Activated T-helper 1 cell treated with anti-CD3 and anti-CD28 coated beads, Interleukin-2, amount 50 U/mL, for 16 hours (primary cell): ENCODE measurements around the gene PRM2.

ENCODE experiments used
- DNase-seq, 2 donors: peaks; one replicate each; pipeline ENCODE4 v3.0.0-alpha.2; 2020; ENCODE audit warnings: low read depth in 1 of 2, low spot score in 1 of 2

PRM2 gene, protein sequence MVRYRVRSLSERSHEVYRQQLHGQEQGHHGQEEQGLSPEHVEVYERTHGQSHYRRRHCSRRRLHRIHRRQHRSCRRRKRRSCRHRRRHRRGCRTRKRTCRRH

DNA sequence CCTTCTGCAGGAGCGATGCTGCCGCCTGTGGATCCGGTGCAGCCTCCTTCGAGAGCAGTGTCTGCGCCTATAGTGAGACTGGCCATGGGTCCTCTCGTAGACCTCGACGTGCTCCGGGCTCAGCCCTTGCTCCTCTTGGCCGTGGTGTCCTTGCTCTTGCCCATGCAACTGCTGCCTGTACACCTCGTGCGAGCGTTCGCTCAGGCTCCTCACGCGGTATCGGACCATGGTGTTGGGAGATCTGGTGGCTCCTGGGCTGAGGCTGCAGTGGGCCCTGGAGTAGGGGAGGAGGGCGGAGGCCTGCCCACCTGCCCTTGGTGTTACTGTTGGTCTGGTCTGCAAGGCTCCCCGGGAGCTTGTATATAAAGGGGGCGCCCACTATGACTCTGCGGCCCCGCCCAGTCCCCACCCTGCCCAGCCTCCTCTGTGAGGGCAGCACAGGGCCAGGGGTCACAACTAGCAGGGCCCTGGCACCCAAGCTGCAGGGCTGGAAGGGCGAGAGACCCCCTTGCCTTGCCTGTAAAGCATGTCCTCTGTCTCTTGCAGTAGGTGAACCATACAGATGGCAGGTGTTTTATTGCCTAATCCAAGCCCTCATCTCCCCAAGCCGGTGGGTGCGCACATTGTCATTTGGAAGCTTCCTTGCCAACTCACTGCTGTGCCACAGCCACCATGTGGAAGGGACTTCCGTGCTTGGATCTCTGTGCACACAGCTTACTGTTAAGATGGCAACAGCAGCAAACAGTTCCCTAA, at the start of gene PRM2:
Gene PRM2 (minus strand): TSS at position 338 of the 753 bp plus-strand sequence. CDS start 110 bp downstream, at position 228.
- no peak for DNase-seq

DNA sequence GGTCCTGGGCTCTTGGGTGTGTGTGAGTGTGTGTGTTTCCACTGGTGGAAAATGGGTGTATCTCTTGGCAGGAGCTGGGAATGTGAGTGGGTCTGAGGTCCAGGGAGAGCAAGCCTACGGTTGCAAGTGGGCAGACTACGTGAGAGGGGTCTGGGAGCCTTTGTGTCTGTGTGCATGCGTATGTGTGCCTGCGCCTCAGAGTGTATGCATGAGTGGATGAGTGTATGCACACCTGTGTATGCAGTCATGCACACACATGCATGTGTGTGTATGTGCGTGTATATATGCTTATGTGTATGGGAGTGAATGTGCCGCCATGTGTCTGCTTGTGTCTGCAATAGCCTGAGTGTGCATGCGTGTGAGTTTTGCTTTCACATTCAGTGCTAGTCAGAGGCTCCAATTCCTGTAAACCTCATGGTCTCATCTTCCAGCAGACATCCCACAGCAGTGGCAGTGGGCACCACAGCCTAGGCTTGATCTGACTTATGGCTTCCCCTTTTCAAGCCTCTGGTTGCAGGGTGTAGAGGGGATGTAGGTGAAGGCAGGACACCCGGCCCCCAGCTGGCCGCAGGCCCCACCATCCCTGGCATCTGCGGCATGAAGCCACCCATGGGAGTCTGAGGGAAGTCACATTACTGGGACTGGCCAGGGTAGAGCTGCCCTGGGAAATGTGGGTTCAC, 49.3 kb upstream of the PRM2 start:
- no peak for DNase-seq

DNA sequence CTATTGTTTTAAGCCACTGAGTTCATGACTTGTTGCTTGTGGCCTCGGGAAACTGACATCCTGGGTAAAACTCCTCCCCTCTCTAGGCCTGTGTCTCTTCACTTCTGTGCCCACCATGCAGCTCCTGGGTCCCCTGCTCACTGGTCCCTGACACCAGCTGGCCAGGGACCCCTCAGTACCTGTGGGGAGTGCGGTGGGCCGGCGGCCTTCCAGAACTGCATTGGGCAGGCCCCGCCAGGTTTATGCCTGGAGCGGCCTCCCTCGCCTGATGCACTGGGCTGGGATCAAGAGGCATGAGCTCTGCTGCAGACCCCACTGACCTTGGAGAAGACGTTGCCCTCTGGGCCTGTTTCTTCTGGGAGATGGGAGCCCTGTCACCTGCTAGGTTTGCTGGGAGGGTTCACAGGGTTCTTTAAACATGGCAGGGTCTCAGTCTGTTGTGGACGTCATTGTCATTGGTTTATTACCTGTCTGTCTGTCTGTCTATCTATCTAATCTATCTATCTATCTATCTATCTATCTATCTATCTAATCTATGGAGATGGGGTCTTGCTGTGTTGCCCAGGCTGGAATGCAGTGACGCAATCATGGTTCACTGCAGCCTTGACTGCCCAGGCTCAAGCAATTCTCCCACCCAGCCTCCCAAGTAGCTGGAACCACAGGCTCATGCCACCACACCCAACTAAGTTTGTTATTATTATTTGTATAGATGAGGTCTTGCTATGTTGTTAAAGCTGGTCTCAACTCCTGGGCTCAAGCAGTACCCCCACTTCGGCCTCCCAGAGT, 47.5 kb upstream of the PRM2 start:
- DNase-seq, result no peak

DNA sequence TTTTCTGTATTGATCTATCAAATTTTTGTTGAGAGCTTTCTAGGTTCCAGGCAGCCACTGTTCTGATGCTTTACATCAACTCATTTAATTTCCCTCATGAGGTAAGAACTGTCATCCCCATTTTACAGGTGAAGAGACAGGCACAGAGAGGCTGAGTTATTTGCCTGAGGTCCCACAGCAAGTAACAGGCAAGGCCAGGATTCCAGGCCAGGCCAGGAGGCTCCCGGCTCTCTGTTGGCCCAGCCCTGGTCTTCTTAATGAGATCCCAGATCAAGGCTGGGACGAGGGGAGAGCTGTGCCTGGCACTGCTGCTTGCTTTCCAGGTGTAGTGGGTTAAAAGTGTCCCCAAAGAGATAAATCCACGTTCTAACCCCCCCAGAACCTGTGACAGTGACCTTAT, 46.5 kb upstream of the PRM2 start:
- DNase-seq, result no peak

DNA sequence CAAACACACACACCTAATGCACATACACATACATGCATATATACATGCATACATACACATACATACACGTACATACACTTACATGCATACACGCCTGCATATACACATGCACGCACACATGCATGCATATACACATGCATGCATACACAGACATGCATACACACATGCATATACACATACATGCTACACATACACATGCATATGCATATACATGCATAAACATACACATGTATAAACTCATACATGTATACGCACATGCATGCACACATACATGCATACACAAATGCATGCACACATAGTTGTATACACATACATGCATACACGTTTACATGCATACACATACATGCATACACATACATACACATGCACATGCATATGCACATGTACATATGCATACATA, 45.4 kb upstream of the PRM2 start:
- DNase-seq, result no peak

DNA sequence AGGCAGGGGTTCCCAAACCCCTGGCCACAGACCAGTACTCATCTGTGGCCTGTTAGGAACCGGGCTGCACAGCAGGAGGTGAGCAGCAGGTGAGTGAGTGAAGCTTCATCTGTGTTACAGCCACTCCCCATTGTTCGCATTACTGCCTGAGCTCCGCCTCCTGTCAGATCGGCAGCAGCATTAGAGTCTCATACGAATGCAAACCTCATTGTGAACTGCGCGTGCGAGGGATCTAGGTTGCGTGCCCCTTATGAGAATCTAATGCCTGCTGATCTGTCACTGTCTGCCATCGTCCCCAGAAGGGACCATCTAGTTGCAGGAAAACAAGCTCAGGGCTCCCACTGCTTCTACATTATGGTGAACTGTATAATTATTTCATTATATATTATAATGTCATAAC, 43.9 kb upstream of the PRM2 start:
- no peak for DNase-seq

DNA sequence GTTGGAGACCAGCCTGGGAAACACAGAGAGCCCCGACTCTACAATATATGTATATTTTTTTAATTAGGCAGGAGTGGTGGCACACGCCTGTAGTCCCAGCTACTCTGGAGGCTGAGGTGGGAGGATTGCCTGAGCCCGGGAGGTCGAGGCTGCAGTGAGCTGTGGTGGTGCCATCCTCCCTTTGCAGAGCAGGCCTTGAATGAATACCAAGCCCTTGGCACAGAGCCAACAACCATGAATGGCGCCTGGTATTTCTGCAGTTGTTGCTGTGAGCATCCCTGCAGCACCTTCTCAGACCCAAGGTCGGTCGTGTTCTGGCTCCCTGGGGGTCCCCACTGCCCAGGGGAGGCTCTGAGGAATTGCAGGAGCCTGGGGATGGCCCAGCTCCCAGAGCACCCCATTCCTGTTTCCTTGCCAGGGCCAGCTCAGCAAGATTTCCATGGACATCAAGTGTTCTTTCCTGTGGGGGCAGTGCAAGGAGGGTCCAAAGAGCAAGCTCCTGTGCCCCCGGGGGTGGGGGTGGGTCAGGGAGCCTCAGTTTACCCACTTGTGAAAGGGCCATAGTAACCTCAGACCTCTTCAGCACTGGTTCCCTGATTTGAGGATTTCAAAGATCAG, 43.4 kb upstream of the PRM2 start:
- no peak for DNase-seq

DNA sequence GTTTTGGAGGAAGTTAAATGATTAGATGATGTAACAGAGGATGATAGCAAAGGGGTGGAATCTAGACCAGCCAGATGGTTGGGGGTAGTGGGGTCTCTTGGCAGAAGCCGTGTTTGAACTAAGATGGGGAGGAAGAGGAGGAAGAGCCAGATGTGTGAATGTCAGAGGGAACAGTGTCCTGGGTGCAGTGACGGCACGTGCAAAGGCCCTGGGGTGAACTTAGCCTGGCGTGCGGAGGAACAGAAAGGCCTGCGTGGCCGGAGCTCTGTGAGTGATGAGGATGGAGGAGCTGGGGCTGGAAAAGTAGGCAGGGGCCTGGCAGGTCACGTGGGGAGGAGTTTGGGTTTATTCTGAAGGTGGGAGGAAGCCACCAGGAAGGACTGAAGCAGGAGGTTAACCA, 42.5 kb upstream of the PRM2 start:
- no peak for DNase-seq

DNA sequence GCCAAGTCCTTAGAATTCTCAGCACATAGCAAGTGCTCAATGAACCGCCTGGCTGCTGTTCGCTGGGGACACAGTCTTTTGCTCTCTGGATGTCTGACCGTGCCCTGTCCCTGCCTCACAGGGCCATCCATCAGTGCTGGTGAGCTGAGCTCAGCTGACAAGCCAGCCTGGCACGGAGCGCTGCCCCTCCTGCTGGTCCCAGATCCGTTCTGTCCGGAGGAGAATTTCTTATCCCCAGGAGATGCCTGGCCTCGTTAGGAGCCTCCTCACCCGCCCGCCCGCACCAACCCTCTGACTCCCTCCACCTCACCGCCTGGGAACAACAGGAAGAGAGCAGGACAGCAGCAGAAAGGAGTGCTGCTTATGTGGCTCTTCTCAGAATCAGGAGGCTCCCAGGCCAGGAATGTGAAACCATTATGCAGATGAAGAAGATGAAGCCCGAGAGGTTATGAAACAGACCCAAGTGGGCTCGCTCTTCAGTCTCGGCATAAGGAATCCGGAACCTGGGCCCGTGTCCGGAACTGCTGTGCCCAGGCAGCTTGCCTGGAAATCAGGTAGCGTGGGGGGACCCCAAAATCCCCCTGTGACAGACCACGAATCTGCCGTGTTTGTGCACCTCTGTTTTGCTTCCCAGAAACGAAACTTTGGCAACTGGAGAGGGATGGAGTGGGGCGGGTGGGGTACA, 40.2 kb upstream of the PRM2 start:
- DNase-seq, result no peak

DNA sequence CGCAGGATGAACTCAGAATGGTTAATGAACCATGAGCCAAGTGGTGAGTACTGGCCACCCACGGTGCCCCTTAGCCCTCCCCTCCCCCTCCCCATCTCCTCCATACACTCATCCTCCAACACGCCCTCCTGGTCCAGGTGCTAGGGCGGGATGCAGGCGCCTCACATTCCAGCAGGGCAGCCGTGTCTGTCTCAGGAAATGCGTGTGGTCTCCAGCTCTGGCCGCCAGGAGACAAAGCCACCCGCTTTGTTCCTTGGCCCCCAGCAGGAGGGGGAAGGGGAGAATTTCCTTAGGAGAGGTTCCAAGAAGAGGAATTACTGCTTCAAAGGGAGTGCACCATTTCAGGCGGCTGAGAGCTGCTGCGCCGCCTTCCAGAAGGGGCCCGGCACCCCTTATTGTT, 39.2 kb upstream of the PRM2 start:
- DNase-seq, result no peak

DNA sequence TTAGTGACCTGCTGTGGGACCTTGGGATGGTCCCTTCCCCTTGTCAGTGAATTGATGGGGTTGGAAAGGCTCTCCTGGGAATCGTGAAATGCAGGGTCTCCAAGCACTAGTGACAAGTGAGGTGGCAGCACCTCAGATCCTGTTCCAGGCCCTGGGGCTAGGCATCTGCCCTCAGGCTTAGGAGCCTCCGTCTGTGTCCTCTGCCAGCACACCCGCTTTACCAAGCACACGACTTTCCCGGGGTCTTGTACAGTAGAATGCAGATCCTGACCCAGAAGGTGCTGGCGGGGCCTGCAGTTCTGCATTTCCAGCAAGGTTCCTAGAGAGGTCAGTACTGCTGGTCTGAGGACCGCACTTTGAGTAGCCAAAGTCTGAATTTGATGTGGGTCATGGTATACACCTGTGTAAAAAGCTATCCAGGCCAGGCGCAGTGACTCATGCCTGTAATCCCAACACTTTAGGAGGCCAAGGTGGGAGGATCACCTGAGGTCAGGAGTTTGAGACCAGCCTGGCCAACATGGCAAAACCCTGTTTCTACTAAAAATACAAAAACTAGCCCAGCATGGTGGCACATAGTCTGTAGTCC, 38.1 kb upstream of the PRM2 start:
- no peak for DNase-seq

DNA sequence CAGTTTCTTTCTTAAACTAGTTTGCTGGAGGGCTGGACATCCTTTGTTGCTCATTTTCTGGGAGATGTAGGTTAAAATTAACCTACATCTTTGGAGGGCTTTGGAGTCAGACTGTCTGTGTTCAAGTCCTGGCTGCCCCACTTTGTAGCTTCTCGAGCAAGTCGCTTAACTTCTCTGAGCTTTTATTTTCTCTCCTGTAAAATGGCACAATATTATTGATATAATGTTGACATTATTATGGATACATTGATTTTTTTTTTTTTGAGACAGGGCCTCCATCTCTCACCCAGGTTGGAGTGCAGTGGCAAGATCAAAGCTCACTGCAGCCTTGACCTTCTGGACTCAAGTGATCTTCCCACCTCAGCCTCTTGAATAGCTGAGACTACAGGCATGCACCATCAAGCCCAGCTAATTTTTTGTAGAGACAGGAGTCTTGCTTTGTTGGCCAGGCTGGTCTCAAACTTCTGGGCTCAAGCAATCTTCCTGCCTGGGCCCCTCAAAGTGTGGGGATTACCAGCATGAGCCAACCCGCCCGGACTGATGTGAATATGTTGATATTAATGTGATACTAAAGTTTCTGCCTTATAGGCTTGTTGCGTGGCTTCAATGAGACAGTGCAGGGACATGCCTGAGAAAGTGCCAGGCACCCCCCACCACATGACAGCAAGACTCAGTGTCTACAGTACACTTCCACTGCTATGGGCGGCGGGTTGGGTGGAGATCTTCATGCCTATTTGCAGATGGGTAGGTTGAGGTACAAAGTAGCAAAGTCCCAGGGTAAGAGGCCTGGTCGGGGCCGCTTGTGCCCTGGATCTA, 37.4 kb upstream of the PRM2 start:
- no peak for DNase-seq

DNA sequence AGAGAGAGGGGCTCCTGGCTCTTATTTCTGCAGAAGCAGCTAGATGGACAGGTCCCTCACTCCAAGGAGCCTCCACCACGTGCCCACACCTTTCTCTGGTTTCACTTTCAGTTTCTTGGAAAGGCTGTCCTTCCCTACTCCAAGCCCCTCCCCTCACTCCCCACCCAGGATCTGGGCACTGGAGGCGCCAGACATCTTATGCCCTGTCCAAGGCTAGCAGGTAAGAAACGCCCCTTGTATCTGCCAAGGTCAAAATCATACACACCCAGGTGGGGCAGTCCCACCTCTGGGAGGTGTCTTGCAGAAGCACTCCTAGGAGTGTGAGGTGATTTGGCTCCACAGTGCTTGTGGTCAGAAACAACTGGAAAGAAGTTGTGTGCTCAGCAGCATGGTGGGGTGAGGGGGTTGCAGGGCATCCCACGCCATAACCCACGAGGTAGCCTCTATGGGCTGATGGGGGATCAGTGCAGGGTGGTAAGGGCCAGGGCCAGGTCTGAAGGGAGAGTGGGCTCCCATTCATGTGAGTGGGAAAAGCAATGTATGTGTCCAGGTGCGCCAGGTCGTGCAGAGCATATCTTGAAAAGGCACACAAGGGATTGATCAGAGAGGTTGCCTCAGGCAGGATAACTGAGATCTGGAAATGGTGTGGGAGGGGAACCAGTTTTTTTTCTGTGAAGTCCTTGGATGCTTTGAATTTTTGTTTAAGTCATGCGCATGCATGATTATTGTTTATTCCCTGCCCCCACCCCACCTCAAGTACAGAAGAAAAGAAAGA, 36.6 kb upstream of the PRM2 start:
- no peak for DNase-seq

DNA sequence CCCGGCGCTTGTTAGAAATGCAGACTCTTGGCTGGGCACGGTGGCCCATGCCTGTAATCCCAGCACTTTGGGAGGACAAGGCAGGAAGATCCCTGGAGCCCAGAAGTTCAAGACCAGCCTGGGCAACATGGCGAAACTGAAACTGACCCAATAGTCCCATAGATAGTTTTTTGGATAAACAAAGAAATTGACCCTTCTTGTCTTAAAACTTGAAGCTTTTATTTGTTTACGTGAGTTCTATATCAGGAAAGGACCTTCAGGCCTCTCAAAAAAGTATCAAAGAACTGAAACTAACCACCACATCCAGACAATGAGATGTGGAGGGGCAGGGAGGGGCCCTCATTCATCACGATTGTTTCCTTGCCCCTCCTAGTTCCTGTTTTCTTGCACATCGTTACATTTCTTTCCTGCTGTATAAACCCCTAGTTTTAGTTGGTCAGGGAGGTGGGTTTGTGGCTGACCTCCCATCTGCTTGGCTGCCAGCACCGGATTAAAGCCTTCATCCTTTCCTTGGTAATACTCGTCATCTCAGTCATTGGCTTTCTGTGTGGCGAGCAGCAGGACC, 34.8 kb upstream of the PRM2 start:
- DNase-seq, result no peak

DNA sequence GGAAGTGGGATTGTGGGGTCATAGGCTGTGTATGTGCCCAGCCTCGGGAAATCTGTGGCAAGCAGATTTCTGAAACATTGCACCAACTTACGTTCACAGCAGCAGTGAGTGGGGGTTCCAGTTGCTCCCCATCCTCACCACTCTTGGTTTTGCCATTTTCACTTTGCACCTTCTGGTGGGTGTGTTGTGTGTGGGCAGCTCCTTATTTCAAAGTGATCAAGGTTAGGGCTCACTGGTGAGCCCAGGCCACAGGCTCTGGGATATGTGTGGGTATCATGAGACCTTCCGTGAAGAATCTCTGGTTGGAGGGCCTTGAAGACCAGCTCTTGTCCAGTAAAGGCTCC, 34.3 kb upstream of the PRM2 start:
- DNase-seq, result no peak

DNA sequence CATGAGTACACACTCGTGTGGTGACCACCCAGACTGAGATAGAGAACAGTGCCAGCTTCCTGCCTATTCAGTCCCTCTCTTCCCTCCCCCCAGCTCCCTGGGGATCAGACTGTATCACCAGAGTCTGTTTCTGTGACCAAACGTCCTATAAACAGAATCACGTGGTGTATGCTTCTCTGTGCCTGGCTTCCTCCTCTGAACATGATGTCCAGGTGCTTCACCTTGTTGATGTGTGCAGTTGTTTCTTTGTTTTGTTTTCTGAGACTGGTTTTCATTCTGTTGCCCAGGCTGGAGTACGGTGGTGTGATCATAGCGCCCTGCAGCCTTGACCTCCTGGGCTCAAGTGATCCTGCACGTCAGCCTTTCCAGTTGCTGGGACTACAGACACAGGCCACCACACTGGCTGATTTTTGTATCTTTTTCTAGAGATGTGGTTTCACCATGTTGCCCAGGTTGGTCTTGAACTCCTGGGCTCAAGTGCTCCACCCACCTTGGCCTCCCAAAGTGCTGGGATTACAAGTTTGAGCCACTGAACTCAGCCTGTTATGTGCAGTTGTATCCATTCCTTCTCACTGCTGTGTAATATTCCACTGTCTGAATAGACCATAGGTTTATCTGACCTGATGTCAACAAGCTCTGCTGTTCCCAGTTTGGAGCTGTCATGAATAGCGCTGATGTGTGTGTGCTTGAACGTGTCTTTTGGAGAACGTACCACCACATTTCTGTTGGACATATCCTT, 33.8 kb upstream of the PRM2 start:
- DNase-seq, result no peak

DNA sequence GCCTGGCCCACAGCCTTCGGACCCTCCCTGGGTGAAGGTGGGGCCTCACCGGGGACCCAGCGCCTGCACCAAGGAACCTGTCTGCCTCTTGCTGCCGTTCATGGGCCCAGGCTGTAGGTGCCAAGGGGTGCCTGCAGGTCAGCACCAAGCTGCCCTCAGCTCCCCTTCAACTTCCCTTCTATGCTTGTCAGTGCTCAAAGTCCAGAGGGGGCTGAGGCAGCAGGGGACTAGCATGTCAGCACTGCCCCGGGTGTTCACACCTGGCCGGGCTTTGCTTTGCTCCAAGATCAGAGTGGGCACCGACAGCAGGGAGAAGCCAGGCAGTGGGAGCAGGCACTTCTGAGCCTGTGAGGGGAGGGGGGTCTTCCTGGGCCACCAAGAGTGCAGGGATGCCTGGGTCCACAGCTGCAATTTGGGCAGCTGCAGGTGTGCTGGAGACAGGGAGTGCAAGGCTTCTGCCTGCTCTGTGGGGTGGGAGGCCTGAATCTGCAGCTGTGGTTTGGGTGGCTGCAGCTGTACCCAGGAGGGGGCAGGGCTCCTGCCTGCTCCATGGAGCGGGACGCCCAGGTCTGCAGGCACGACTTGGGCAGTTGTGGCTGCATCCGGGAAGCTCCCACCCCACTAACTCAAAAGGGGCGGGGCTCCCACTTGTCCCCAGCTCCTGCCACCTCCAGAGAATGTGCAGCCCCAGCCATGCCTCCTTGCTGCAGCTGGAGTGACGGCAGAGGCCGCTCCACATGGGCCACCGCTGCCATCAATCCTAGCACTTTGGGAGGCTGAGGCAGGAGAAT, 32.4 kb upstream of the PRM2 start:
- no peak for DNase-seq
